Measurements from ENCODE around the gene MON1A. TPM values are rescaled to one million over a fixed set of nuclear protein-coding genes. Genes with fewer than 3 reads are reported as not detected.

Gene MON1A
- total and polyA plus RNA-seq, 2 of the 8 experiments (the other 6 are each of a cell fraction or from before 2014, with no cell fraction given) = 10.3 to 14.1 TPM

DNA sequence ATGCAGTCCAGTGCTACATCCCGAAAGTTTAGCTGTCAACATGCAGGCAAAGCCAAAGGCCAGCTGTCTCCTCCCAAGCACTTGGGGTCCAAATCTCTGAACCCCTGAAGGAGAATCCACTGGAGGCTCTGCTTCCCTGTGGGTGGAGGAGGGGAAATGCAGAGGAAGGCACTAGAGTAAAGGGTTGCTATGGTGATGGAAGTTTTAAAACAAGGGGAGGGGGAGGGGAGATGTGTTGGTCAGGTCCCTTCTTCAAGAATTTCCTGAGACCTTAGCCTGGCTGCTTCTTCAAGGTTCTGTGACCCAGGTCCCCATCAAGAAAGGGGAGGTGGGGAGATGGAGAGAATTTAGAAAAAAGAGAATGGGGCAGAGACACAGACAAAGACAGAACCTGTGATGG lies 62.2 kb downstream of the MON1A start (continued):
- TF ChIP-seq GABPA (IDR thresholded peaks at IDR 0.05; ENCODE audit: borderline replicate concordance, insufficient read depth, low read length) (no peak), CTBP2 (IDR thresholded peaks at IDR 0.05; ENCODE audit: borderline replicate concordance, insufficient read depth, insufficient read length, low read length) (no peak), HDAC2 (IDR thresholded peaks at IDR 0.05; ENCODE audit: borderline replicate concordance in 1 of 2, low read depth in 2 of 2, low read length in 2 of 2) (no peak), KDM1A (IDR thresholded peaks at IDR 0.05; ENCODE audit: borderline replicate concordance, low read length) (no peak), RXRA (IDR thresholded peaks at IDR 0.05; ENCODE audit: insufficient read depth, low read depth, low read length) (no peak), CBX5 (IDR thresholded peaks at IDR 0.05; ENCODE audit: low read depth, low read length) (no peak)
